GM12878 (cell line): Measurements from ENCODE around the gene MPEG1. TPM values are rescaled to one million over a fixed set of nuclear protein-coding genes. Genes with fewer than 3 reads are reported as not detected.

Source experiments
- WRNIP1 ChIP-seq: IDR thresholded peaks from 2 replicates; pipeline ENCODE4 v1.6.1; 2011; ENCODE audit warnings: low read depth, low read length, improper control_type of control experiment, borderline replicate concordance
- polyA plus RNA-seq, 11 experiments: library from polyadenylated mRNA; depleted of rRNA in 4 of 11; unstranded in 6 of 11; stranded (reverse) in 5 of 11; fragments of >200 nt; fragmentation: Nextera tagmentation in 4 of 11; fragmentation: Illumina TruSeq in 1 of 11; extraction: Ambion mirVana in 4 of 11; extraction: Trizol in 1 of 11; gene quantifications; 1 replicate in 1 of 11; 2 replicates in 10 of 11; pipeline versions ENCODE4 v1.2.1 to v1.2.3, GENCODE V29; 2011 to 2016; ENCODE audit warnings: inconsistent platforms in 2 of 11, missing spikeins in 2 of 11, low read depth in 1 of 11
- small RNA-seq: library from RNA; depleted of rRNA; stranded (forward); fragments of <200 nt; gene quantifications from one replicate; pipeline ENCODE3, GENCODE V24; 2014
- total RNA-seq, 4 experiments: library from RNA; depleted of rRNA in 3 of 4; stranded (reverse); fragments of >200 nt in 3 of 4; fragmentation: Illumina TruSeq in 1 of 4; extraction: Trizol in 1 of 4; gene quantifications; 2 replicates each; pipeline versions ENCODE4 v1.2.1 to v1.2.3, GENCODE V29; 2013 to 2021
- TF ChIP-seq, protein P1 (sequence below): fragments of 450-650 bp; IDR thresholded peaks from 2 replicates; pipeline ENCODE4 v1.6.1; 2017; ENCODE audit warnings: mild to moderate bottlenecking, moderate library complexity

MPEG1 gene
- total and polyA plus RNA-seq, 10 of the 15 experiments (the other 5 are each of a cell fraction or from before 2014, with no cell fraction given) = 1.3 to 15.6 (median 11.7) TPM; not detected in 1

DNA sequence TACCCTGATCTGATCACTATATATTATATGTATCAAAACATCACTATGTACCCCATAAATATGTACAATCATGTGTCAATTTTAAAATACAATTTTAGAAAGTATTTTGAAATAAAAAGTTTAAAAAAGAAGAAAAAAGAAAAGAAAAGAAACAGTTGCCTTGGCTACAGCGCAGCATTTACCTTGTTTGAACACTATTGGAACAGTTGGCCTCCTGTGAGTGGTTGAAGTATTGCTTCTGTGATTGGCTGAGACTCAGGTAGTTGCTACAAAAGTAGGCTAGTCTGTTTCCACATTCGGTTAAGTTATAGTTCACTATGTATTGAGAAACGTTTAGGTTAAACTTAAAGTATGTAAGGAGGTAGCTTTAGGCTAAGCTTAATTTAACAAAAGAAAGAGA lies 48.7 kb downstream of the MPEG1 start (continued):
- no peak for TF ChIP-seq WRNIP1
- TF ChIP-seq, protein P1, sequence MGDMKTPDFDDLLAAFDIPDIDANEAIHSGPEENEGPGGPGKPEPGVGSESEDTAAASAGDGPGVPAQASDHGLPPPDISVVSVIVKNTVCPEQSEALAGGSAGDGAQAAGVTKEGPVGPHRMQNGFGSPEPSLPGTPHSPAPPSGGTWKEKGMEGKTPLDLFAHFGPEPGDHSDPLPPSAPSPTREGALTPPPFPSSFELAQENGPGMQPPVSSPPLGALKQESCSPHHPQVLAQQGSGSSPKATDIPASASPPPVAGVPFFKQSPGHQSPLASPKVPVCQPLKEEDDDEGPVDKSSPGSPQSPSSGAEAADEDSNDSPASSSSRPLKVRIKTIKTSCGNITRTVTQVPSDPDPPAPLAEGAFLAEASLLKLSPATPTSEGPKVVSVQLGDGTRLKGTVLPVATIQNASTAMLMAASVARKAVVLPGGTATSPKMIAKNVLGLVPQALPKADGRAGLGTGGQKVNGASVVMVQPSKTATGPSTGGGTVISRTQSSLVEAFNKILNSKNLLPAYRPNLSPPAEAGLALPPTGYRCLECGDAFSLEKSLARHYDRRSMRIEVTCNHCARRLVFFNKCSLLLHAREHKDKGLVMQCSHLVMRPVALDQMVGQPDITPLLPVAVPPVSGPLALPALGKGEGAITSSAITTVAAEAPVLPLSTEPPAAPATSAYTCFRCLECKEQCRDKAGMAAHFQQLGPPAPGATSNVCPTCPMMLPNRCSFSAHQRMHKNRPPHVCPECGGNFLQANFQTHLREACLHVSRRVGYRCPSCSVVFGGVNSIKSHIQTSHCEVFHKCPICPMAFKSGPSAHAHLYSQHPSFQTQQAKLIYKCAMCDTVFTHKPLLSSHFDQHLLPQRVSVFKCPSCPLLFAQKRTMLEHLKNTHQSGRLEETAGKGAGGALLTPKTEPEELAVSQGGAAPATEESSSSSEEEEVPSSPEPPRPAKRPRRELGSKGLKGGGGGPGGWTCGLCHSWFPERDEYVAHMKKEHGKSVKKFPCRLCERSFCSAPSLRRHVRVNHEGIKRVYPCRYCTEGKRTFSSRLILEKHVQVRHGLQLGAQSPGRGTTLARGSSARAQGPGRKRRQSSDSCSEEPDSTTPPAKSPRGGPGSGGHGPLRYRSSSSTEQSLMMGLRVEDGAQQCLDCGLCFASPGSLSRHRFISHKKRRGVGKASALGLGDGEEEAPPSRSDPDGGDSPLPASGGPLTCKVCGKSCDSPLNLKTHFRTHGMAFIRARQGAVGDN = no peak

Small RNA genes within 50 kb of the gene (small RNA-seq; reads per million reads assigned to genes)
- not detected for gene RN7SL42P

Other genes starting within 250 kb of the MPEG1 start
Only the 7 nearest of the 8 such genes appear.
- 0.16 TPM in 1 of 2 replicates, not detected in the other for gene GLYATL1B, start 126.6 kb downstream of the MPEG1 start, total RNA-seq (2014; rRNA removed)
- gene GLYATL1B, start 126.6 kb downstream of the MPEG1 start, total RNA-seq (2014; rRNA removed; fragmentation: Illumina TruSeq; extraction: Trizol) = 0.18 TPM in 1 of 2 replicates, not detected in the other
- not detected in 2 replicates for gene GLYATL1B, start 126.6 kb downstream of the MPEG1 start, total RNA-seq (2021)
- gene GLYATL1B, start 126.6 kb downstream of the MPEG1 start, polyA plus RNA-seq (2011; rRNA removed) = 0.10 and 0.13 TPM in 2 replicates
- 0.78 TPM in 1 of 2 replicates, not detected in the other for gene GLYATL1B, start 126.6 kb downstream of the MPEG1 start, polyA plus RNA-seq (2014; fragmentation: Illumina TruSeq; extraction: Trizol)
- gene GLYATL1B, start 126.6 kb downstream of the MPEG1 start, polyA plus RNA-seq (2014; fragmentation: Nextera tagmentation; extraction: Ambion mirVana) = under 1 TPM; 0.11 to 0.29 TPM
- gene GLYATL1B, start 126.6 kb downstream of the MPEG1 start, polyA plus RNA-seq (2014; rRNA removed) = not detected in 2 replicates
- 1 to 10 TPM; 1.2 to 1.7 TPM for gene GLYATL1B, start 126.6 kb downstream of the MPEG1 start, polyA plus RNA-seq (2016; fragmentation: Nextera tagmentation; extraction: Ambion mirVana)
- gene FAM111B, start 105.7 kb downstream of the MPEG1 start, total RNA-seq (2014; rRNA removed) = 53.4 and 59.7 TPM in 2 replicates
- 76.6 and 76.7 TPM in 2 replicates for gene FAM111B, start 105.7 kb downstream of the MPEG1 start, total RNA-seq (2014; rRNA removed; fragmentation: Illumina TruSeq; extraction: Trizol)
- gene FAM111B, start 105.7 kb downstream of the MPEG1 start, total RNA-seq (2021) = 52.0 and 58.9 TPM in 2 replicates
- gene FAM111B, start 105.7 kb downstream of the MPEG1 start, polyA plus RNA-seq (2011; rRNA removed) = 35.9 and 59.7 TPM in 2 replicates
- gene FAM111B, start 105.7 kb downstream of the MPEG1 start, polyA plus RNA-seq (2014; fragmentation: Illumina TruSeq; extraction: Trizol) = 79.5 and 94.6 TPM in 2 replicates
- gene FAM111B, start 105.7 kb downstream of the MPEG1 start, polyA plus RNA-seq (2014; fragmentation: Nextera tagmentation; extraction: Ambion mirVana) = 10 to 100 TPM; 42.0 to 65.3 TPM
- gene FAM111B, start 105.7 kb downstream of the MPEG1 start, polyA plus RNA-seq (2014; rRNA removed) = 35.8 and 42.2 TPM in 2 replicates
- gene FAM111B, start 105.7 kb downstream of the MPEG1 start, polyA plus RNA-seq (2016; fragmentation: Nextera tagmentation; extraction: Ambion mirVana) = 10 to 100 TPM; 96.3 to 97.2 TPM
- 69.1 and 95.4 TPM in 2 replicates for gene FAM111A, start 70.1 kb downstream of the MPEG1 start, total RNA-seq (2014; rRNA removed)
- 93.8 and 95.0 TPM in 2 replicates for gene FAM111A, start 70.1 kb downstream of the MPEG1 start, total RNA-seq (2014; rRNA removed; fragmentation: Illumina TruSeq; extraction: Trizol)
- 58.3 and 66.5 TPM in 2 replicates for gene FAM111A, start 70.1 kb downstream of the MPEG1 start, total RNA-seq (2021)
- 79.3 and 114 TPM in 2 replicates for gene FAM111A, start 70.1 kb downstream of the MPEG1 start, polyA plus RNA-seq (2011; rRNA removed)
- gene FAM111A, start 70.1 kb downstream of the MPEG1 start, polyA plus RNA-seq (2014; fragmentation: Illumina TruSeq; extraction: Trizol) = 83.6 and 102 TPM in 2 replicates
- 10 to 100 TPM; 26.6 to 41.6 TPM for gene FAM111A, start 70.1 kb downstream of the MPEG1 start, polyA plus RNA-seq (2014; fragmentation: Nextera tagmentation; extraction: Ambion mirVana)
- gene FAM111A, start 70.1 kb downstream of the MPEG1 start, polyA plus RNA-seq (2014; rRNA removed) = 64.7 and 64.9 TPM in 2 replicates
- 10 to 100 TPM; 53.0 to 68.6 TPM for gene FAM111A, start 70.1 kb downstream of the MPEG1 start, polyA plus RNA-seq (2016; fragmentation: Nextera tagmentation; extraction: Ambion mirVana)
- 11.9 and 14.2 TPM in 2 replicates for gene DTX4, start 40.8 kb downstream of the MPEG1 start, total RNA-seq (2014; rRNA removed)
- 8.7 and 10.3 TPM in 2 replicates for gene DTX4, start 40.8 kb downstream of the MPEG1 start, total RNA-seq (2014; rRNA removed; fragmentation: Illumina TruSeq; extraction: Trizol)
- gene DTX4, start 40.8 kb downstream of the MPEG1 start, total RNA-seq (2021) = 25.8 and 27.9 TPM in 2 replicates
- 10.6 and 17.4 TPM in 2 replicates for gene DTX4, start 40.8 kb downstream of the MPEG1 start, polyA plus RNA-seq (2011; rRNA removed)
- gene DTX4, start 40.8 kb downstream of the MPEG1 start, polyA plus RNA-seq (2014; fragmentation: Illumina TruSeq; extraction: Trizol) = 19.4 TPM in 2 replicates
- 1 to 10 TPM; 5.9 to 6.9 TPM for gene DTX4, start 40.8 kb downstream of the MPEG1 start, polyA plus RNA-seq (2014; fragmentation: Nextera tagmentation; extraction: Ambion mirVana)
- gene DTX4, start 40.8 kb downstream of the MPEG1 start, polyA plus RNA-seq (2014; rRNA removed) = 10.6 and 11.2 TPM in 2 replicates
- gene DTX4, start 40.8 kb downstream of the MPEG1 start, polyA plus RNA-seq (2016; fragmentation: Nextera tagmentation; extraction: Ambion mirVana) = 1 to 10 TPM; 3.8 to 6.3 TPM
- not detected in 2 replicates for gene OR5AN1, start 146.0 kb upstream of the MPEG1 start, total RNA-seq (2014; rRNA removed)
- gene OR5AN1, start 146.0 kb upstream of the MPEG1 start, total RNA-seq (2014; rRNA removed; fragmentation: Illumina TruSeq; extraction: Trizol) = not detected in 2 replicates
- not detected in 2 replicates for gene OR5AN1, start 146.0 kb upstream of the MPEG1 start, total RNA-seq (2021)
- not detected in 2 replicates for gene OR5AN1, start 146.0 kb upstream of the MPEG1 start, polyA plus RNA-seq (2011; rRNA removed)
- gene OR5AN1, start 146.0 kb upstream of the MPEG1 start, polyA plus RNA-seq (2014; fragmentation: Illumina TruSeq; extraction: Trizol) = not detected in 2 replicates
- not detected for gene OR5AN1, start 146.0 kb upstream of the MPEG1 start, polyA plus RNA-seq (2014; fragmentation: Nextera tagmentation; extraction: Ambion mirVana)
- gene OR5AN1, start 146.0 kb upstream of the MPEG1 start, polyA plus RNA-seq (2014; rRNA removed) = not detected in 2 replicates
- gene OR5AN1, start 146.0 kb upstream of the MPEG1 start, polyA plus RNA-seq (2016; fragmentation: Nextera tagmentation; extraction: Ambion mirVana) = not detected
- gene OR5A2, start 213.5 kb upstream of the MPEG1 start, total RNA-seq (2014; rRNA removed) = not detected in 2 replicates
- gene OR5A2, start 213.5 kb upstream of the MPEG1 start, total RNA-seq (2014; rRNA removed; fragmentation: Illumina TruSeq; extraction: Trizol) = not detected in 2 replicates
- not detected in 2 replicates for gene OR5A2, start 213.5 kb upstream of the MPEG1 start, total RNA-seq (2021)
- not detected in 2 replicates for gene OR5A2, start 213.5 kb upstream of the MPEG1 start, polyA plus RNA-seq (2011; rRNA removed)
- gene OR5A2, start 213.5 kb upstream of the MPEG1 start, polyA plus RNA-seq (2014; fragmentation: Illumina TruSeq; extraction: Trizol) = not detected in 2 replicates
- gene OR5A2, start 213.5 kb upstream of the MPEG1 start, polyA plus RNA-seq (2014; fragmentation: Nextera tagmentation; extraction: Ambion mirVana) = not detected
- not detected in 2 replicates for gene OR5A2, start 213.5 kb upstream of the MPEG1 start, polyA plus RNA-seq (2014; rRNA removed)
- gene OR5A2, start 213.5 kb upstream of the MPEG1 start, polyA plus RNA-seq (2016; fragmentation: Nextera tagmentation; extraction: Ambion mirVana) = not detected
- not detected in 2 replicates for gene OR5A1, start 223.5 kb upstream of the MPEG1 start, total RNA-seq (2014; rRNA removed)
- not detected in 2 replicates for gene OR5A1, start 223.5 kb upstream of the MPEG1 start, total RNA-seq (2014; rRNA removed; fragmentation: Illumina TruSeq; extraction: Trizol)
- gene OR5A1, start 223.5 kb upstream of the MPEG1 start, total RNA-seq (2021) = not detected in 2 replicates
- gene OR5A1, start 223.5 kb upstream of the MPEG1 start, polyA plus RNA-seq (2011; rRNA removed) = not detected in 2 replicates
- not detected in 2 replicates for gene OR5A1, start 223.5 kb upstream of the MPEG1 start, polyA plus RNA-seq (2014; fragmentation: Illumina TruSeq; extraction: Trizol)
- not detected for gene OR5A1, start 223.5 kb upstream of the MPEG1 start, polyA plus RNA-seq (2014; fragmentation: Nextera tagmentation; extraction: Ambion mirVana)
- gene OR5A1, start 223.5 kb upstream of the MPEG1 start, polyA plus RNA-seq (2014; rRNA removed) = not detected in 2 replicates
- not detected for gene OR5A1, start 223.5 kb upstream of the MPEG1 start, polyA plus RNA-seq (2016; fragmentation: Nextera tagmentation; extraction: Ambion mirVana)